SK-N-SH (cell line): Measurements from ENCODE around the gene CALML3. TPM values are rescaled to one million over a fixed set of nuclear protein-coding genes. Genes with fewer than 3 reads are reported as not detected.

Experiments used
- CTCF ChIA-PET: fragments of 300-600, 350-600 bp; formaldehyde crosslinking; extraction: SDS; loops from one replicate; lab custom pipeline; 2021; lab: Yijun Ruan, JAX
- POLR2A ChIA-PET: fragments of 350-600 bp; sonication (Branson Sonifier 250); formaldehyde crosslinking; extraction: SDS; loops from one replicate; lab custom pipeline; 2020; ENCODE audit warnings: antibody characterized with exemption, inconsistent platforms; lab: Yijun Ruan, JAX
- DNase-seq: peaks from one replicate; pipeline ENCODE4 v3.0.0; 2012
- H2AFZ ChIP-seq: fragments of 200-600 bp; sonication (generic); 2 replicates; pipeline ENCODE4 v1.8.1; 2016; ENCODE audit warnings: antibody characterized with exemption, mild to moderate bottlenecking, low read depth
- H3F3A ChIP-seq: fragments of 200-600 bp; sonication (generic); replicated peaks from 2 replicates; pipeline ENCODE3; 2016; ENCODE audit warnings: antibody characterized with exemption, mild to moderate bottlenecking; ENCODE audit not compliant: insufficient read depth
- H3K27ac ChIP-seq, 2 experiments: fragments of 200-500 bp in 1 of 2; fragments of 200-600 bp in 1 of 2; sonication (Bioruptor generic) in 1 of 2; sonication (generic), shearing (Covaris generic) in 1 of 2; 2 replicates each; pipeline versions ENCODE4 v1.5.1 to v1.6.1; 2014 to 2016; ENCODE audit warnings: low read depth in 2 of 2, inconsistent platforms in 1 of 2, low read length in 1 of 2, mild to moderate bottlenecking in 1 of 2, mixed read lengths in 1 of 2
- H3K27me3 ChIP-seq: fragments of 200-600 bp; sonication (generic), shearing (Covaris generic); 2 replicates; pipeline ENCODE4 v1.6.1; 2016; ENCODE audit warnings: mixed run types; ENCODE audit not compliant: insufficient read depth
- H3K36me3 ChIP-seq, 2 experiments: fragments of 200-500 bp in 1 of 2; fragments of 200-600 bp in 1 of 2; sonication (Bioruptor generic) in 1 of 2; sonication (generic) in 1 of 2; replicated peaks in 1 of 2; 2 replicates each; pipeline versions ENCODE3 to v1.5.1; 2014 to 2016; ENCODE audit warnings: low read length in 1 of 2, mild to moderate bottlenecking in 1 of 2; ENCODE audit not compliant: insufficient read depth in 2 of 2, control insufficient read depth in 1 of 2
- H3K4me1 ChIP-seq, 2 experiments: fragments of 200-500 bp in 1 of 2; fragments of 200-600 bp in 1 of 2; sonication (Bioruptor generic) in 1 of 2; sonication (generic), shearing (Covaris generic) in 1 of 2; 2 replicates each; pipeline versions ENCODE4 v1.5.1 to v1.6.1; 2014 to 2016; ENCODE audit warnings: low read depth in 1 of 2, low read length in 1 of 2, mixed run types in 1 of 2; ENCODE audit not compliant: insufficient read depth in 2 of 2, control insufficient read depth in 1 of 2
- H3K4me2 ChIP-seq: fragments of 200-600 bp; sonication (generic), shearing (Covaris generic); 2 replicates; pipeline ENCODE4 v1.6.1; 2017; ENCODE audit warnings: mixed run types
- H3K4me3 ChIP-seq, 2 experiments: fragments of 200-500 bp in 1 of 2; fragments of 200-600 bp in 1 of 2; sonication (Bioruptor generic) in 1 of 2; sonication (generic), shearing (Covaris generic) in 1 of 2; 2 replicates each; pipeline versions ENCODE4 v1.5.1 to v1.8.1; 2014 to 2016; ENCODE audit warnings: low read depth in 2 of 2, inconsistent platforms in 1 of 2, low read length in 1 of 2, mild to moderate bottlenecking in 1 of 2, mixed read lengths in 1 of 2, moderate library complexity in 1 of 2
- H3K79me2 ChIP-seq: fragments of 200-600 bp; sonication (generic); 2 replicates; pipeline ENCODE4 v1.8.1; 2017; ENCODE audit warnings: mild to moderate bottlenecking; ENCODE audit not compliant: insufficient read depth
- H3K9ac ChIP-seq: fragments of 200-600 bp; sonication (generic); 2 replicates; pipeline ENCODE4 v1.6.1; 2017; ENCODE audit warnings: mixed run types
- H3K9me2 ChIP-seq: fragments of 200-600 bp; sonication (generic); 2 replicates; pipeline ENCODE4 v1.6.1; 2017; ENCODE audit warnings: mixed run types
- H3K9me3 ChIP-seq: fragments of 200-600 bp; sonication (generic); 2 replicates; pipeline ENCODE4 v1.6.1; 2017; ENCODE audit warnings: mixed run types, mild to moderate bottlenecking, moderate library complexity
- H4K20me1 ChIP-seq: fragments of 200-600 bp; sonication (generic); 2 replicates; pipeline ENCODE4 v1.6.1; 2017; ENCODE audit warnings: mild to moderate bottlenecking, mixed run types; ENCODE audit not compliant: insufficient read depth
- EZH2phosphoT487 ChIP-seq: fragments of 200-600 bp; sonication (generic); IDR thresholded peaks from 2 replicates; pipeline ENCODE4 v1.6.1; 2017; ENCODE audit warnings: low read depth, mixed run types, mild to moderate bottlenecking, antibody characterized with exemption, moderate library complexity, borderline replicate concordance
- FOXJ3 ChIP-seq: sonication (generic); formaldehyde crosslinking; IDR thresholded peaks from 2 replicates; pipeline ENCODE4 v1.5.1; 2020; ENCODE audit warnings: mild to moderate bottlenecking, missing genetic modification reagents
- MEF2A ChIP-seq: IDR thresholded peaks from 2 replicates; pipeline ENCODE4 v1.4.0; 2012; ENCODE audit warnings: low read depth, borderline replicate concordance
- MXI1 ChIP-seq: IDR thresholded peaks from 2 replicates; pipeline ENCODE4 v1.6.1; 2012; ENCODE audit warnings: mild to moderate bottlenecking, low read depth, low read length, improper control_type of control experiment
- POLR2AphosphoS5 ChIP-seq: IDR thresholded peaks from 2 replicates; pipeline ENCODE4 v1.6.1; 2012; ENCODE audit warnings: low read depth, low read length
- RFX5 ChIP-seq: IDR thresholded peaks from 2 replicates; pipeline ENCODE4 v1.6.1; 2012; ENCODE audit warnings: mild to moderate bottlenecking, improper control_type of control experiment, low read length
- SIN3A ChIP-seq: IDR thresholded peaks from 2 replicates; pipeline ENCODE4 v1.6.1; 2012; ENCODE audit warnings: low read depth, mild to moderate bottlenecking, low read length, moderate library complexity, borderline replicate concordance
- TAF1 ChIP-seq: IDR thresholded peaks from 2 replicates; pipeline ENCODE4 v1.6.1; 2012; ENCODE audit warnings: low read depth, mild to moderate bottlenecking, low read length, moderate library complexity, borderline replicate concordance
- YY1 ChIP-seq: IDR thresholded peaks from 2 replicates; pipeline ENCODE4 v1.4.0; 2012; ENCODE audit warnings: low read depth, mild to moderate bottlenecking
- WGBS: methylation state at CpG from one replicate; pipeline ENCODE4 v1.1.6; 2017; ENCODE audit warnings: low lambda C conversion rate; 5-methylcytosine and 5-hydroxymethylcytosine counted together
- polyA plus RNA-seq, 3 experiments: library from polyadenylated mRNA; depleted of rRNA; stranded (reverse); fragments of >200 nt; gene quantifications; 2 replicates each; pipeline ENCODE4 v1.2.3, GENCODE V29; 2012
- TF ChIP-seq, protein P1 (sequence below): IDR thresholded peaks from 2 replicates; pipeline ENCODE4 v1.6.1; 2012; ENCODE audit warnings: mild to moderate bottlenecking, low read depth, low read length, moderate library complexity
- TF ChIP-seq, protein P2 (sequence below): IDR thresholded peaks from 2 replicates; pipeline ENCODE4 v1.4.0; 2012; ENCODE audit warnings: low read depth, borderline replicate concordance
- TF ChIP-seq, protein P3 (sequence below): fragments of 200-600 bp; sonication (generic); IDR thresholded peaks from 2 replicates; pipeline ENCODE4 v1.6.1; 2017; ENCODE audit warnings: antibody characterized with exemption, mild to moderate bottlenecking, moderate library complexity

Gene CALML3
- polyA plus RNA-seq, 1 of the 3 experiments (the other 2 are of a cell fraction): not detected

DNA sequence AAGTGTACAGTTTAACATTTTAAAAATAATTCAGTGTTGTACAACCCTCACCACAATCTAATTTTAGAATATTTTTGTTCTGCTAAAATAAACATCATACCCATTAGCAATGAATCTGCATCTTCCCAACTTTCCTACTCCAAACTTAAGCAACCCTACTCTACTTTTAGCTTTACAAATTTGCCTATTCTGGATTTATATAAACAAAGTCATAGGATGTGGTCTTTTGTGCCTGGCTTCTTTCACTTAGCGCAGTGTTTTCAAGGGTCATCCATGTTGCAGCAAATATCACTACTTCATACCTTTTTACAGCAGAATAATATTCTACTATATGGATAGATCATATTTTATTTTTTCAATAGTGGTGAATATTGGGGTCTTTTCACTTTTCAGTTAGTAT lies 18.9 kb downstream of the CALML3 start:
- ChIA-PET POLR2A (no interaction called here), CTCF (no interaction called here)
- H3K4me1 ChIP-seq: peaks cover 4 to 5% of the 10 kb centered on the region in 2 experiments; a peak in 1 of 4 replicates
- no peak overlapping the region for H3K4me2 ChIP-seq
- no peak overlapping the region for H3K27ac ChIP-seq
- TF ChIP-seq FOXJ3: no peak
- TF ChIP-seq MXI1: no peak
- no peak for TF ChIP-seq EZH2phosphoT487
- no peak for TF ChIP-seq TAF1
- TF ChIP-seq YY1: no peak
- TF ChIP-seq POLR2AphosphoS5: no peak
- TF ChIP-seq, protein P1, sequence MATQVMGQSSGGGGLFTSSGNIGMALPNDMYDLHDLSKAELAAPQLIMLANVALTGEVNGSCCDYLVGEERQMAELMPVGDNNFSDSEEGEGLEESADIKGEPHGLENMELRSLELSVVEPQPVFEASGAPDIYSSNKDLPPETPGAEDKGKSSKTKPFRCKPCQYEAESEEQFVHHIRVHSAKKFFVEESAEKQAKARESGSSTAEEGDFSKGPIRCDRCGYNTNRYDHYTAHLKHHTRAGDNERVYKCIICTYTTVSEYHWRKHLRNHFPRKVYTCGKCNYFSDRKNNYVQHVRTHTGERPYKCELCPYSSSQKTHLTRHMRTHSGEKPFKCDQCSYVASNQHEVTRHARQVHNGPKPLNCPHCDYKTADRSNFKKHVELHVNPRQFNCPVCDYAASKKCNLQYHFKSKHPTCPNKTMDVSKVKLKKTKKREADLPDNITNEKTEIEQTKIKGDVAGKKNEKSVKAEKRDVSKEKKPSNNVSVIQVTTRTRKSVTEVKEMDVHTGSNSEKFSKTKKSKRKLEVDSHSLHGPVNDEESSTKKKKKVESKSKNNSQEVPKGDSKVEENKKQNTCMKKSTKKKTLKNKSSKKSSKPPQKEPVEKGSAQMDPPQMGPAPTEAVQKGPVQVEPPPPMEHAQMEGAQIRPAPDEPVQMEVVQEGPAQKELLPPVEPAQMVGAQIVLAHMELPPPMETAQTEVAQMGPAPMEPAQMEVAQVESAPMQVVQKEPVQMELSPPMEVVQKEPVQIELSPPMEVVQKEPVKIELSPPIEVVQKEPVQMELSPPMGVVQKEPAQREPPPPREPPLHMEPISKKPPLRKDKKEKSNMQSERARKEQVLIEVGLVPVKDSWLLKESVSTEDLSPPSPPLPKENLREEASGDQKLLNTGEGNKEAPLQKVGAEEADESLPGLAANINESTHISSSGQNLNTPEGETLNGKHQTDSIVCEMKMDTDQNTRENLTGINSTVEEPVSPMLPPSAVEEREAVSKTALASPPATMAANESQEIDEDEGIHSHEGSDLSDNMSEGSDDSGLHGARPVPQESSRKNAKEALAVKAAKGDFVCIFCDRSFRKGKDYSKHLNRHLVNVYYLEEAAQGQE: no peak
- TF ChIP-seq MEF2A: no peak
- TF ChIP-seq, protein P2, sequence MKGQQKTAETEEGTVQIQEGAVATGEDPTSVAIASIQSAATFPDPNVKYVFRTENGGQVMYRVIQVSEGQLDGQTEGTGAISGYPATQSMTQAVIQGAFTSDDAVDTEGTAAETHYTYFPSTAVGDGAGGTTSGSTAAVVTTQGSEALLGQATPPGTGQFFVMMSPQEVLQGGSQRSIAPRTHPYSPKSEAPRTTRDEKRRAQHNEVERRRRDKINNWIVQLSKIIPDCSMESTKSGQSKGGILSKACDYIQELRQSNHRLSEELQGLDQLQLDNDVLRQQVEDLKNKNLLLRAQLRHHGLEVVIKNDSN: no peak
- TF ChIP-seq, protein P3, sequence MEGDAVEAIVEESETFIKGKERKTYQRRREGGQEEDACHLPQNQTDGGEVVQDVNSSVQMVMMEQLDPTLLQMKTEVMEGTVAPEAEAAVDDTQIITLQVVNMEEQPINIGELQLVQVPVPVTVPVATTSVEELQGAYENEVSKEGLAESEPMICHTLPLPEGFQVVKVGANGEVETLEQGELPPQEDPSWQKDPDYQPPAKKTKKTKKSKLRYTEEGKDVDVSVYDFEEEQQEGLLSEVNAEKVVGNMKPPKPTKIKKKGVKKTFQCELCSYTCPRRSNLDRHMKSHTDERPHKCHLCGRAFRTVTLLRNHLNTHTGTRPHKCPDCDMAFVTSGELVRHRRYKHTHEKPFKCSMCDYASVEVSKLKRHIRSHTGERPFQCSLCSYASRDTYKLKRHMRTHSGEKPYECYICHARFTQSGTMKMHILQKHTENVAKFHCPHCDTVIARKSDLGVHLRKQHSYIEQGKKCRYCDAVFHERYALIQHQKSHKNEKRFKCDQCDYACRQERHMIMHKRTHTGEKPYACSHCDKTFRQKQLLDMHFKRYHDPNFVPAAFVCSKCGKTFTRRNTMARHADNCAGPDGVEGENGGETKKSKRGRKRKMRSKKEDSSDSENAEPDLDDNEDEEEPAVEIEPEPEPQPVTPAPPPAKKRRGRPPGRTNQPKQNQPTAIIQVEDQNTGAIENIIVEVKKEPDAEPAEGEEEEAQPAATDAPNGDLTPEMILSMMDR: no peak
- no peak for TF ChIP-seq SIN3A
- no peak for TF ChIP-seq RFX5
- 90% methylated on average over 1 of the region's 1 CpG for WGBS
- H3K27me3 ChIP-seq: no peaks in the 10 kb centered on the region
- no peak for DNase-seq
- no peaks in the 10 kb centered on the region for H3K9me2 ChIP-seq
- 0 out of 2 replicates have a peak, but pooled peaks cover 16% of the 10 kb centered on the region for H3K9me3 ChIP-seq
- no peaks in the 10 kb centered on the region for H3F3A ChIP-seq
- H2AFZ ChIP-seq: no peak overlapping the region
- H3K36me3 ChIP-seq: no peaks in the 10 kb centered on the region
- no peaks in the 10 kb centered on the region for H3K79me2 ChIP-seq
- H3K4me3 ChIP-seq: no peak overlapping the region
- no peak overlapping the region for H3K9ac ChIP-seq
- H4K20me1 ChIP-seq: no peaks in the 10 kb centered on the region
